Loucy (cell line): ENCODE data around the gene EPAS1.

Experiments
- H2AFZ ChIP-seq: fragments of 200-600 bp; sonication (generic); 2 replicates; pipeline ENCODE4 v1.6.0; 2016; ENCODE audit warnings: antibody characterized with exemption, mild to moderate bottlenecking, low read length, moderate library complexity
- H3F3A ChIP-seq: fragments of 200-600 bp; 2 replicates; pipeline ENCODE4 v1.6.0; 2016; ENCODE audit warnings: antibody characterized with exemption, low read depth, mild to moderate bottlenecking
- H3K27me3 ChIP-seq: fragments of 200-600 bp; sonication (generic); 2 replicates; pipeline ENCODE4 v1.6.1; 2014; ENCODE audit warnings: low read length, mild to moderate bottlenecking; ENCODE audit not compliant: insufficient read depth, poor library complexity, severe bottlenecking
- H3K36me3 ChIP-seq: fragments of 200-600 bp; sonication (generic); 2 replicates; pipeline ENCODE4 v1.6.1; 2016; ENCODE audit warnings: low read length; ENCODE audit not compliant: insufficient read depth
- H3K4me1 ChIP-seq: fragments of 200-600 bp; sonication (generic); 2 replicates; pipeline ENCODE4 v1.5.1; 2014; ENCODE audit warnings: low read length, mild to moderate bottlenecking; ENCODE audit not compliant: insufficient read depth, poor library complexity, severe bottlenecking
- H3K4me2 ChIP-seq: fragments of 200-600 bp; sonication (generic); 2 replicates; pipeline ENCODE4 v1.6.0; 2014; ENCODE audit warnings: antibody characterized with exemption, low read length, low read depth, mild to moderate bottlenecking; ENCODE audit not compliant: poor library complexity, severe bottlenecking
- H3K4me3 ChIP-seq: fragments of 200-600 bp; sonication (generic); 2 replicates; pipeline ENCODE4 v1.5.1; 2014; ENCODE audit warnings: low read length, mild to moderate bottlenecking, mixed read lengths; ENCODE audit not compliant: poor library complexity, severe bottlenecking
- H3K79me2 ChIP-seq: fragments of 200-600 bp; sonication (generic); 2 replicates; pipeline ENCODE4 v1.6.1; 2014; ENCODE audit warnings: low read length; ENCODE audit not compliant: insufficient read depth
- H3K9ac ChIP-seq: fragments of 200-600 bp; sonication (generic); 2 replicates; pipeline ENCODE4 v1.6.0; 2014; ENCODE audit warnings: mild to moderate bottlenecking, low read depth, low read length, moderate library complexity; ENCODE audit not compliant: poor library complexity, severe bottlenecking
- H3K9me2 ChIP-seq: fragments of 200-600 bp; sonication (generic); replicated peaks from 2 replicates; pipeline ENCODE4 v1.6.1; 2016; ENCODE audit warnings: low read depth, low read length, mixed read lengths
- H3K9me3 ChIP-seq: fragments of 200-600 bp; sonication (generic); 2 replicates; pipeline ENCODE4 v1.6.1; 2014; ENCODE audit warnings: mild to moderate bottlenecking, antibody characterized with exemption, low read length, low read depth; ENCODE audit not compliant: insufficient read depth
- H4K20me1 ChIP-seq: fragments of 200-600 bp; sonication (generic); 2 replicates; pipeline ENCODE4 v1.6.0; 2014; ENCODE audit warnings: antibody characterized with exemption, low read length, mild to moderate bottlenecking; ENCODE audit not compliant: insufficient read depth, poor library complexity, severe bottlenecking
- EZH2phosphoT487 ChIP-seq: fragments of 200-600 bp; IDR thresholded peaks from 2 replicates; pipeline ENCODE4 v1.6.1; 2018; ENCODE audit warnings: antibody characterized with exemption, mild to moderate bottlenecking, moderate library complexity, borderline replicate concordance
- TF ChIP-seq, protein P1 (sequence below): fragments of 200-600 bp; sonication (generic); conservative IDR thresholded peaks from 2 replicates; pipeline ENCODE4 v1.5.1; 2014; ENCODE audit warnings: mild to moderate bottlenecking, antibody characterized with exemption, low read length

EPAS1 gene

DNA sequence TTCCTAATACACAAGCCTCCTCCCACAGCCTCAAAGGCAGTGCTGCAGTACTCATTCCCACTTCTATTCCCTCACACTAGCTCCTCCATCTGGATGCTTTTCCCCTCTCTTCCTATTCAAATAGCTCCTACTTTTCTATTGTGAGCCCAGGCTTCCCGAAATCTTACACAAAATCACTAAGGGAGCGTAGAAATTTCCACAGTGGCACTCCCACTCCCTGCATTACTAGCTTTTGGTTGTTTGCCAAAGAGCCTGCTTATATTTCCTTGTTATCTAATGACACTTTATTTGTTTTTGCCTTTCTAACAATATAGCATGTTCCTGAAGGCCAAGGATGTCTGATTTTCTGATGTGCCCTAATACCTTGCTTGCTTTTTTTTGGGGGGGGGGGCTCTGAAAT, 10.9 kb downstream of the EPAS1 start:
- no peak overlapping the region for H3K4me3 ChIP-seq
- H3K36me3 ChIP-seq, result no peaks in the 10 kb centered on the region
- no peaks in the 10 kb centered on the region for H3F3A ChIP-seq
- H3K4me1 ChIP-seq, result peaks cover 66% of the 10 kb centered on the region
- TF ChIP-seq, protein P1, sequence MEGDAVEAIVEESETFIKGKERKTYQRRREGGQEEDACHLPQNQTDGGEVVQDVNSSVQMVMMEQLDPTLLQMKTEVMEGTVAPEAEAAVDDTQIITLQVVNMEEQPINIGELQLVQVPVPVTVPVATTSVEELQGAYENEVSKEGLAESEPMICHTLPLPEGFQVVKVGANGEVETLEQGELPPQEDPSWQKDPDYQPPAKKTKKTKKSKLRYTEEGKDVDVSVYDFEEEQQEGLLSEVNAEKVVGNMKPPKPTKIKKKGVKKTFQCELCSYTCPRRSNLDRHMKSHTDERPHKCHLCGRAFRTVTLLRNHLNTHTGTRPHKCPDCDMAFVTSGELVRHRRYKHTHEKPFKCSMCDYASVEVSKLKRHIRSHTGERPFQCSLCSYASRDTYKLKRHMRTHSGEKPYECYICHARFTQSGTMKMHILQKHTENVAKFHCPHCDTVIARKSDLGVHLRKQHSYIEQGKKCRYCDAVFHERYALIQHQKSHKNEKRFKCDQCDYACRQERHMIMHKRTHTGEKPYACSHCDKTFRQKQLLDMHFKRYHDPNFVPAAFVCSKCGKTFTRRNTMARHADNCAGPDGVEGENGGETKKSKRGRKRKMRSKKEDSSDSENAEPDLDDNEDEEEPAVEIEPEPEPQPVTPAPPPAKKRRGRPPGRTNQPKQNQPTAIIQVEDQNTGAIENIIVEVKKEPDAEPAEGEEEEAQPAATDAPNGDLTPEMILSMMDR, result no peak
- TF ChIP-seq EZH2phosphoT487, result no peak
- H3K4me2 ChIP-seq, result no peak overlapping the region
- H3K9ac ChIP-seq, result no peak overlapping the region
- no peaks in the 10 kb centered on the region for H3K9me2 ChIP-seq
- no peaks in the 10 kb centered on the region for H3K9me3 ChIP-seq
- H3K79me2 ChIP-seq, result peaks cover 70% of the 10 kb centered on the region
- no peak overlapping the region for H2AFZ ChIP-seq
- H4K20me1 ChIP-seq, result no peaks in the 10 kb centered on the region
- no peaks in the 10 kb centered on the region for H3K27me3 ChIP-seq

DNA sequence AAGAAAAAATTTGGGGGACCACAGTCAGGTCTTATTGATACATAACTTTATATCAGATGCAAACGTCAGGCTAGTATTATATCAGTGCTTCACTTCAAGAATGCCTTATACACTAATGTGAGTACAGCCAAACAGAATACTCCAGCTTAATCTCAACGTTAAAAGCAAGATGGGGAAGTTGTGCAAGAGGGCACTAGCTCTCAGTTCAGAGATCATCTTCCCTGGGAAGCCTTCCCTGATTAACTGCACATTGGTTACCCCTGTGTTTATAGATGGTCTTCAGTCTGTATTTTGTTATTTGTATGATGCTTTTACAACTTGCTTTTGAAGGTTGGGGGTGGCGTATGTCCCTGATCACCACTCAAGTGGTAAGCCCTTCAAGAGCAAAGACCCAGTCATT, 11.4 kb downstream of the EPAS1 start:
- no peak for TF ChIP-seq EZH2phosphoT487
- TF ChIP-seq, protein P1, result no peak
- H3K9me3 ChIP-seq, result no peaks in the 10 kb centered on the region
- no peak overlapping the region for H2AFZ ChIP-seq
- no peaks in the 10 kb centered on the region for H3K36me3 ChIP-seq
- H3F3A ChIP-seq, result no peaks in the 10 kb centered on the region
- H3K4me1 ChIP-seq, result peaks cover 60% of the 10 kb centered on the region
- H3K9ac ChIP-seq, result no peak overlapping the region
- H3K27me3 ChIP-seq, result no peaks in the 10 kb centered on the region
- peaks cover 67% of the 10 kb centered on the region for H3K79me2 ChIP-seq
- H3K4me2 ChIP-seq, result no peak overlapping the region
- no peak overlapping the region for H3K4me3 ChIP-seq
- no peaks in the 10 kb centered on the region for H4K20me1 ChIP-seq
- no peaks in the 10 kb centered on the region for H3K9me2 ChIP-seq

DNA sequence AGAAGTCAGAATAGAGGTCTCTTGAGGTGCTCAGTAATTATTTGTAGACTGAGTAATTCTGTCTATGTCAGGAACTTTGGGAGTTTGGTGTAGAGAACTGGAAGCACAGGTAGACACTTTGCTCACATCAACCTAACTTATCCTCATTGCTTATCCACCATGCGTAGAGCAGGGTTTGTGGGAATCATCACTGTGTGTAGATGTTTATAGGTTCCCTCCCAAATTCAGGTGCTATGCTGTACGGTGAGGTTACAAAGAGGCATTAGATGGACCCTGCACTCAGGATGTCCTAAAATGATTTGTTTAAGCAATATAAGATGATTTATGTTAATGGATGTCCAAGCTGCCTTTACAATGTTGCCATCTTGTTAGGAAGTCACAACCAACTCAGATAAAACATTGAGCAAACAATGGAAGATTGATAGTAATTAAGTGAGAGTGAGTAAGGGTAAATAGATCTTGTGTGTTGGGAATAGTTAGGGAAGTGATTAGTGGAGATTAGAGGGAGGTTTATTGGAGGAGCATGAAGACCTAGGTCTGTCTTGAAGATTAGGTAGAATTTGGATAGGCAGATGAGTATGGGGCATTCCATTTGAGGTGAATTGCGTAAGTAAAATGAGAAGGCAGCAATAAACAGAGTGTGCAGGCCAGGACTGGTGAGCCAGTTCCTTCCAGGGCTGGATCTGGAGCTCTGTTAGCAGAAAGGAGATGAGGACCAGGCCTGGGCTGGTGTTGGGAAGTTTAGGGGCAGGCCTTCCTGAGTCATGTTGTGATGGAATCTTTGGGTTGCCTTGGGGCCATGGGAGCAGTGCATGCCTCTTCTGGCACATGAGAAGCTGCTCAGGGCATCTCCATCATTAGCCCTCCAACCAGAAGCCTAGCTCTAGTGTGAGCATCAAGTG, 12.1 kb downstream of the EPAS1 start:
- H3K36me3 ChIP-seq, result no peaks in the 10 kb centered on the region
- no peak overlapping the region for H2AFZ ChIP-seq
- H3K9me2 ChIP-seq, result no peaks in the 10 kb centered on the region
- TF ChIP-seq, protein P1, result no peak
- TF ChIP-seq EZH2phosphoT487, result no peak
- H3K27me3 ChIP-seq, result no peaks in the 10 kb centered on the region
- H3K4me3 ChIP-seq, result no peak overlapping the region
- no peaks in the 10 kb centered on the region for H3K9me3 ChIP-seq
- no peak overlapping the region for H3K4me2 ChIP-seq
- no peaks in the 10 kb centered on the region for H4K20me1 ChIP-seq
- no peaks in the 10 kb centered on the region for H3F3A ChIP-seq
- H3K4me1 ChIP-seq, result peaks cover 53% of the 10 kb centered on the region
- no peak overlapping the region for H3K9ac ChIP-seq
- peaks cover 72% of the 10 kb centered on the region for H3K79me2 ChIP-seq
